Measurements from ENCODE around the gene CDA. TPM values are rescaled to one million over a fixed set of nuclear protein-coding genes. Genes with fewer than 3 reads are reported as not detected.

CDA gene
- total and polyA plus RNA-seq, 9 of the 15 experiments (the other 6 are each of a cell fraction or from before 2014, with no cell fraction given), result not detected

DNA sequence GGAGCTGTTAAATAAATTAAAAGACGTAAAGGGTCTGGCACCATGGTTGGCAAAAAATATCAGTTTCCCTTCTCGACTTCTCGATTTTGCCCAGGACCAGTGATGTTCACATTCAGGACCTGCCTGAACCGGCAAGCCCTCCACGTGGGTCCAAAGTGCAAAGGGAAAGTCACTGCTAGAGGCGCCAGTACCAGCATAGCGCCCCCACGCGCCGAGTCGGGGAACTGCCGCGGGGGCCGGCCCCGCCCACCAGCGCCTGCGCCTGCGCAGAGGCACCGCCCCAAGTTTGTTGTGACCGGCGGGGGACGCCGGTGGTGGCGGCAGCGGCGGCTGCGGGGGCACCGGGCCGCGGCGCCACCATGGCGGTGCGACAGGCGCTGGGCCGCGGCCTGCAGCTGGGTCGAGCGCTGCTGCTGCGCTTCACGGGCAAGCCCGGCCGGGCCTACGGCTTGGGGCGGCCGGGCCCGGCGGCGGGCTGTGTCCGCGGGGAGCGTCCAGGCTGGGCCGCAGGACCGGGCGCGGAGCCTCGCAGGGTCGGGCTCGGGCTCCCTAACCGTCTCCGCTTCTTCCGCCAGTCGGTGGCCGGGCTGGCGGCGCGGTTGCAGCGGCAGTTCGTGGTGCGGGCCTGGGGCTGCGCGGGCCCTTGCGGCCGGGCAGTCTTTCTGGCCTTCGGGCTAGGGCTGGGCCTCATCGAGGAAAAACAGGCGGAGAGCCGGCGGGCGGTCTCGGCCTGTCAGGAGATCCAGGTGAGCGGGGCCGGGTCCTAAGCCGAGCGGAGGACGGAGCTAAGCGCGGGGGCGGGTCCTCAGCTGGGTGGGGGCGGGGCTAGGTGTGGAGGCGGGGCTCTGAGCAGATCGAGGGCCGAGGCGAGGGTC, 44.5 kb downstream of the CDA start, which contains the start of gene PINK1 (continued):
- TF ChIP-seq ZNF121 (CRISPR knock-in tag; conservative IDR thresholded peaks at IDR 0.05) (no peak), ELF2 (CRISPR knock-in tag; IDR thresholded peaks at IDR 0.05) (no peak), PHF8 (IDR thresholded peaks at IDR 0.05; ENCODE audit: borderline replicate concordance, low read length) (peak; percentile 86; the same call in 1 of the 2 replicates), ZNF695 (CRISPR knock-in tag; IDR thresholded peaks at IDR 0.05) (0 out of 2 replicates have a peak, but pooled peaks have one; percentile 49), ZNF311 (CRISPR knock-in tag; IDR thresholded peaks at IDR 0.05) (no peak), SMC3 (conservative IDR thresholded peaks at IDR 0.05; ENCODE audit: insufficient read depth, low read depth, low read length) (peak; percentile 64), VEZF1 (CRISPR knock-in tag; IDR thresholded peaks at IDR 0.05) (peak; percentile 89), MYC (IDR thresholded peaks at IDR 0.05; ENCODE audit: low read depth, low read length) (peak; percentile 98), MYC (CRISPR knock-in tag; IDR thresholded peaks at IDR 0.05; ENCODE audit: borderline replicate concordance, low read depth) (no peak), TRIM24 (IDR thresholded peaks at IDR 0.05) (no peak), NFE2 (IDR thresholded peaks at IDR 0.05; ENCODE audit: low read depth) (0 out of 2 replicates have a peak, but pooled peaks have one; percentile 25), HMGN3 (IDR thresholded peaks at IDR 0.05; ENCODE audit: borderline replicate concordance, extremely low read depth, insufficient read length, low read depth, low read length) (peak; percentile 93), TGIF2 (CRISPR knock-in tag; IDR thresholded peaks at IDR 0.05) (no peak), SP1 (CRISPR knock-in tag; IDR thresholded peaks at IDR 0.05) (peak; percentile 90), RBBP5 (IDR thresholded peaks at IDR 0.05; ENCODE audit: borderline replicate concordance, insufficient read depth, low read length, poor library complexity, severe bottlenecking) (peak; percentile 80), TEAD1 (CRISPR knock-in tag; IDR thresholded peaks at IDR 0.05) (peak; percentile 9 to 32; a peak in 1 of 4 replicates), JUN (IDR thresholded peaks at IDR 0.05; ENCODE audit: borderline replicate concordance, low read depth, low read length) (peak; percentile 64; the same call in 1 of the 2 replicates), JUN (CRISPR knock-in tag; IDR thresholded peaks at IDR 0.05; ENCODE audit: borderline replicate concordance) (0 out of 2 replicates have a peak, but pooled peaks have one; percentile 43), KLF1 (tag; IDR thresholded peaks at IDR 0.05) (peak; percentile 78; the same call in 1 of the 2 replicates)
